ENCODE measurements around the gene RNF215.
"Not testable (repeated sequence)": the region's sequence is repeated elsewhere in the genome, so short reads cannot be mapped to it uniquely, and the experiment has no call there.

The RNF215 gene

GRCh38 chr22:30420347-30421125 lies 33.3 kb upstream of the RNF215 start:
- no peak for FAIRE-seq

GRCh38 chr22:30416837-30417236 lies 29.6 kb upstream of the RNF215 start:
- no peak for FAIRE-seq

- FAIRE-seq, result no peak
Observed at GRCh38 chr22:30416403-30416802, 29.2 kb upstream of the RNF215 start.

- FAIRE-seq, result no peak
Observed at GRCh38 chr22:30414525-30415047, 27.4 kb upstream of the RNF215 start.

GRCh38 chr22:30413745-30414524 lies 26.7 kb upstream of the RNF215 start:
- no peak for FAIRE-seq

DNA sequence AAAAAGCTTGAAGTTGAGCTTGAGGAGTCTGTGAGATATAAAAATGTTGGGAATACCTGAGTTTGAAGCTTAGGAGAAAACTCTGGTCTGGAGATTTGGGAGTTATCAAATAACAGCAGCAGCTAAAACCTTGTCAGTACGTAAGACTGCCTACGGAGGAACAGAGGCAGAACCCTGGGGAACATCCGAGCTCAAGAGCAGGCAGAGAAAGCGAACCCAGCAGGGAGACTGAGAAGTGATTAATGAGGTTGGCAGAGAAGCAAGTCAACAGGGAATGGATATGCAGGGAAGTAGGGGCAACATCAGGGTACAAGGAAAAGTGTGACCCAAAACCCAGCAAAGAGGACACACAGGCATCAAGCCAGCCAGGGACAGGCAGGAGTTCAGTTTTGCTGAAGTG lies 25.8 kb upstream of the RNF215 start:
- FAIRE-seq, result no peak

DNA sequence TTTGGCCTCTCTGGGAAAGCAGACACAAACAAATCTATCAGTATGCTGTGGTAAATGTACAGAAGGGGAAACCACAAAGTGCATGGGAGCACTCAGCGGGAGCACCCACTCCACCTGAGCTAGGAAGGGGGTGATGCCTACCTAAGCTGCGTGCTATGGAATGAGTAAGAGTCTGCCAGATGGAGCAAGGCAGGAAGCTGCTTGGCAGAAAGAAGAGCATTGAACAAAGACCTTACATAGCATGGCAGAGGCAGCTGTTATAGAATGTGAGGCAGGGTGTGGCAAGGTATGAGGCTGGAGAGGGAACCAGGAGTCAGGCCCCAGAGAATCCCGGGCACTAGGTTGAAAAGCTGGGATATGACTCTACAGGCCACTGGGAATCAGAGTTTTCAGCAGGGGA lies 24.6 kb upstream of the RNF215 start:
- no peak for FAIRE-seq

- no peak for FAIRE-seq
Observed at GRCh38 chr22:30408388-30409102, 21.3 kb upstream of the RNF215 start.

DNA sequence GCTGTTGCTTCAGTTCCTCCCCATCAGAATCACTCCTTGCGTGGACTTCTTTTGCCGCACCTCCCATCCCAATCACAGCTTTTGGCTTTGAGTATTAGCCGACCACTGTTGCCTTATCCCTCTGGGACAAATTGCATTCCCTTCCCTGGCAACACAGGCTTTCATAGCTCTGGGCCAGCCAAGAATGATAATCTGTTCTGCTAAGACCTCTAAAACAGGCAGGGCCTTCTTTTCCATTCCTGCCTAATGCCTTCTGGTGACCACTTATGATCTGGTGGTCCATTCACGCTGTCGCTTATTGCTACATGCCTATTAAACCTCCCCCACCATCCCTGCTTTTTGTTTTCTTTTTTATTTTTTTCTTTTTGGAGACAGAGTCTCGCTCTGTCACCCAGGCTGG lies 19.2 kb upstream of the RNF215 start:
- FAIRE-seq, result no peak

- no peak for FAIRE-seq
Observed at GRCh38 chr22:30405731-30406130, 18.5 kb upstream of the RNF215 start.

DNA sequence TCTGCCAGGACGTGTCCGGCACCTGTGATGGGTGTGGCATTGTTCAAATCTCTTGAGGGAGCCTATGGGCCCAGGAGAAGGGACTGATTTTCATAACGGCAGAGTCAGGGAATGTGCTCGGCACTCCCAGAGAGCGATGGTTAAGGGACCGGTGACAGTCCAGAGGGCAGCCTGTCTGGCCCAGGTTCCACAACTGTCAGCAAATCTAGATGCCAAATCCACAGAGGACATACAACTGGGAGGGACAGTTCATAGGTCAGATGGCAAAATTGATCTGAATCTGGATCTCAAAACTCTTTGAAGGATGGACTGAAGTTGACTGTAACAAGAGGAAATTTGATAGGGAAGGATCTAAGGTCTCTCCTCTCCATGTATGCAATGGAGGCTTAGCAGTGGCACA lies 17.1 kb upstream of the RNF215 start:
- no peak for FAIRE-seq

DNA sequence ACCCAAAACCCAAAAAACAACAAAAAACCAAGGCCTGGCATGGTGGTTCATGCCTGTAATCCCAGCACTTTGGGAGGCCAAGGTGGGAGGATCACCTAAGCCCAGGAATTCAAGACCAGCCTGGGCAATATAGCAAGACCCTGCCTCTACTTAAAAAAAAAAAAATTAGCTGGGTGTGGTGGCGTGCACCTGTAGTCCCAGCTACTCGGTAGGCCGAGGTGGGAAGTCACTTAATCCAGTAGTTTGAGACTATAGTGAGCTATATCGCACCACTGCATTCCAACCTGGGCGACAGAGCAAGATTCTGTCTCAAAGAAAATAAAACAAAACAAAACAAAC lies 15.5 kb upstream of the RNF215 start:
- FAIRE-seq, result not testable (repeated sequence)

- FAIRE-seq, result no peak
Observed at GRCh38 chr22:30402028-30402765, 15.0 kb upstream of the RNF215 start.

GRCh38 chr22:30401024-30401423 lies 13.8 kb upstream of the RNF215 start:
- FAIRE-seq, result not testable (repeated sequence)

DNA sequence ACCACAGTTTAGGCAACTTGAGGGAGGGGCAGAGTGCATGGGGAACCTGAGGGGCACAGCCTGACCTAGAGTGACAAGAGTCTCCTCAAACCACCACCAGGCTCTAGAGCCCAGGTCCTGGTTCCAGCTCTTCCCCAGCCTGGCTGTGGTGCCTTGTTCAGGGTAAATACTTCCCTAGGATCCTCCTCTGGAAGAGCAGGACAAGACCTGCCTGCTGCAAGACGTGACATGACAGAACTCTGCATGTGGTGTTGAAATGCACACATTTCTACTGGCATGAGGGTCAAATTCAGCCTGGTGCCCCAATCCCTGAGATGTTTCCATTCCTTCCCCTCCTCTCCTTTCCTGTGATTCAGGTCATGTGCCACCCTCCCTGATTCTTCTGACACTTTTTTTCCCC lies 12.9 kb upstream of the RNF215 start:
- FAIRE-seq, result no peak

DNA sequence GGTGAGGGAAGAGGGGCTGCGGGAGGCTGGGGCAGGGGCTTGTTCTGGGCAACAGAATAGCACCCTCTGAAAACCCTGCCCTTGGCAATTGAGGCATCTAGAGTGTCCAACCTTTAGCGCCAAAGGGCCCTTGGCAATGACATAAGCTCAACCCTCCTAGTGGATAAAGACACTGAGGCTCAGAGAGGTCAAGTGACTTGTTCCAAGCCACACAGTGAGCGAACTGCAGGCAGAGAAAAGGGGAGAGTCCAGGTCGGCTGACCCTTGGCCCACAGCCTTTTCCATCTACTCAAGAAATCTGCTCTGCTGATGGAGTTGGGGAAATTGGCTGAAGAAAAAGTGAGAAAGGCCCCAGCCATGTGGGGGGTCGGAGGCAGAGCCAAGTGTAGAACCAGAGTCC lies 12.5 kb upstream of the RNF215 start:
- FAIRE-seq, result no peak

DNA sequence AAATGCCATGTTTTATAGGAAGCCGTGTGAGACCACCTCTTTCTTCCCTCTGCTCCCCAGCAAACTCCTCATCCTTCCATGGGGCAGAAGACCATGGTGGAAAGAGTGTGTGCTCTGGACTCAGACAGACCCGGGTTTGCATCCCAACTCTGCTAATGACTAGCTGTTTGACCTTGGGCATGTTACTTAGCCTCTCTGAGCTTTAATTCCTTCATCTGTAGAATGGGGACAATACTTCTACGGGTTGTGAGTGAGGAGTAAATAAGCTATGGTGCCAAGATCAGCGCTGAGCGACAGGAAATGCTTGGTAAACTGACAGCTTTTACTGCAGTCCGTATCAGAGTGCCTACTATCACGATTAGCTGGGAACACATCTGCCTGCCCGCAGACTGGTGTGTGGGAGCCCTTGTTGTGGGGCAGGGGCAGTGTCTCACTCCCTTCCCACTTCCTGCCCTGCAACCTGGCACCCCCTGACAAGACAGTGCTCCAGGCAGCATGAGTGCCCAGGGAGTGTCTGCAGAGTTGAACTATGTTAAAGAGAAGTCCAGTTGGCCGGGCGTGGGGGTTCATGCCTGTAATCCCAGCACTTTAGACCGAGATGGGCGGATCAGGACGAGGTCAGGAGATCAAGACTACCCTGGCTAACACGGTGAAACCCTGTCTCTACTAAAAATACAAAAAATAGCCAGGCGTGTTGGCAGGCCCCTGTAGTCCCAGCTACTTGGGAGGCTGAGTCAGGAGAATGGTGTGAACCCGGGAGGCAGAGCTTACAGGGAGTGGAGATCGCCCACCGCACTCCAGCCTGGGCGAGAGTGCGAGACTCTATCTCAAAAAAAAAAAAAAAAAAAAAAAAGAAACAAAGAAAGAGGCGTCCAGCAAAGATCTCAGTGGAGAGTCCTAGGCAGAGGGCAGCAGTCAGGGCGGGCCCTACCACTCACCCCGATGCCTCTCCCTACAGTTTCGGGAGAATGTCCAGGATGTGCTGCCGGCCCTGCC lies 11.8 kb upstream of the RNF215 start:
- no peak for FAIRE-seq

DNA sequence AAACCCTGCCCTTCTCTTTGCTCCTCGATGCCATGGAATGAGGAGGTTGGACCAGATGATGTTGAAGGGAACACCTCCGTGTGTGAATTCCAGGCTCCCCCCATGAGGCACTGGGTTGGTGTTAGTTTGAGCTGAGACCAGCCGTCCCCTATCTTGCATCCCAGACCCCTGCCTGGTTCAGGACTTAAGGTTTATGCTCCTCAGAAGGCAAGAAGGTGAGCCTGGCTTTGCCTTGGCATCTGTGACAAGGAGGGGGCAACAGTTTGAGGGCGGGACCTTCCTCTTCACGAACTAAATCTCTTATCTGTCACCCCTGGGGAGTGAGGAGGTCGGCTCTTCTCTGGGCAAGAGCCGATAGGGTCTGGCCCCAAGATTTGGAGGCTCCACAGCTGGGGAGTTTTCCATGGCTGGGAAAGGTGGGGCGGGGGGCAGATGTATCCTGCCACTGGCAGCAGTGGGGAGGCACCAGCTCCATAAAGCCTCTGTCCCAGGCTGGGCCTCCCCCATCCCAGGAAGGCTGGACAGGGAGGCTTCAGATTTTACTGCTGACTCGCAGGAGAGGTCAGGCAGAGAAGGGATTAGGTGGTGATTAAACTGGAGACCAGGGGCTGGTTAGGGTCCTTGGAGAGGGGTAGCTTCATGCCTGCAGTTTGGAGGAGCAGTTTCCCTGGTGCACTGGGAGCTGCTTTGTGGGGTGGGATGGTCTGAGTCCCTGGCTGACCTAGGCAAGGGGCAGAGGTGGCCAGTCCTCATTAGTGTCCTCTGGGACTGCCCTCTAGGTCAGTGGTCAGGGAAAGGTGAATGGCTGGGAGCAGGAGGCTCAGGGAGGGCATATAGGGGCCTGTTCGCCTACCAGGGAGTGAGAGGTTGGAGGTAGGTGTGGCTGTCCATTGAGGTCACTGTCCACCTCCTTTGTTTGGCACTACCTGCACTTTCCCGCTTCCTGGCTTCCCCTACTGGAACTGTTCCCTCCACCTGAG lies 10.7 kb upstream of the RNF215 start:
- FAIRE-seq, result no peak

DNA sequence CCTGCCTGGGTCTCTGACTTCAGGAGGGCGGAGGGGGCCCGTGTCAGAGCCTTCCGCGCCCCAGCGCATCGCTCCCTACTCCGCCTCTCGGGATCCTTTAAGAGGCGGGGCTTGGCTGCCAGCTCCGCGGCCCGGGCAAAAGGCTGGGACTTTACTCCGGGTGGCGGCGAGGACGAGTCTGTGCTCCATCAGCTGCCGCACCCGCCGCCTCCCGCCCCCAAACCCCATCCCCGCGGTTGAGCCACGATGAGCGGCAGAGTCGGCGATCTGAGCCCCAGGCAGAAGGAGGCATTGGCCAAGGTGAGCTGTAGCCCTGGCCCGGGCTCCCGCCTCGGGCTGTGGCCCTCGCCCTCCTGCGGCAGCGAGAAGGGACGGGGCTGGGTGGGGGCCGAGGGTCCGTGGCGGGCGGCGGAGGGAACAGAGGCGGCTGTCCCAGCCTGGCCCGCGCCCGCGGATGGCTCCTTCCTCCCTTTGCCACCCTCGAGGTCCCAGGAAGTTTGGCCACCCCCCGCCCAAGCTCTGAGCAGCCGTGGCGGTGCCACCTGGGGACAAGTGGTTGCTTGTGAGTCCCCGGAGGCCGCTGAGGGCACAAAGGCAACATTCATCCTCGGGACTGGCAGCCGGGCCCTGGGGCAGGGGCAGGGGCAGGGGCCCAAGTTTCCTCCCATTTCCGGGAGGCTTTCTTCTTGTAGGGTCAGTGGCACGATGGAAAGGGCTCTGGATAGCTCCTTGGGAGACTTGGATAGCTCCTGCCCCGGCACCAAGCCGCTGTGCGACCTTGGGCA lies 9.9 kb upstream of the RNF215 start, which contains the start of gene SEC14L2:
Gene SEC14L2 (plus strand): TSS at position 148 of the 785 bp plus-strand sequence. CDS start 99 bp downstream, at position 247.
- no peak for FAIRE-seq
